Measurements from ENCODE around the gene WNT5B.

DNA sequence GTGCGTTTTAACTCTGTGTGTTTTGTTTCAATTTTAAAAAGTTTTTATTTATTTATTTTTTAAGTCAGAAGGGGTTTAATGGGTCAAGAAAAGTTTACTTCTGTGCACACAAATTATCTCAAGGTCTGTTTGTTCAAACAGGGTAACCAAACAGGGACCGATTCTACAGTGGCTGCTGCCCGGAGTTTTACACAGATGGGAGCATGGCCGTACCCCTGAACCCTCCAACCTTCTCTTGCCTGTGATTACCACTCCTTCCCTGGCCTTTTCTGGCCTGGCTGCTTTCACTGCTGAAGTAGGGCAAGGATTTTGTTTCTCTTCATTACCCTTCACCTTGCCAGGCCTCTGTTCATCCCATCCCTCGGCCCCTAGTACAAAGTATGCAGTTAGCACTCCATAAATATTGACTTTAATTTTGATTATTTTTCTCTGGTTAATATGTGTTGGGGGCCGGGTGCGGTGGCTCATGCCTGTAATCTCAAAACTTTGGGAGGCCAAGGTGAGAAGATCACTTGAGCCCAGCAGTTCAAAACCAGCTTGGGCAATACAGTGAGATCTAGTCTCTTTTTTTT, 18.9 kb upstream of the WNT5B start:
- TF ChIP-seq, protein P1, sequence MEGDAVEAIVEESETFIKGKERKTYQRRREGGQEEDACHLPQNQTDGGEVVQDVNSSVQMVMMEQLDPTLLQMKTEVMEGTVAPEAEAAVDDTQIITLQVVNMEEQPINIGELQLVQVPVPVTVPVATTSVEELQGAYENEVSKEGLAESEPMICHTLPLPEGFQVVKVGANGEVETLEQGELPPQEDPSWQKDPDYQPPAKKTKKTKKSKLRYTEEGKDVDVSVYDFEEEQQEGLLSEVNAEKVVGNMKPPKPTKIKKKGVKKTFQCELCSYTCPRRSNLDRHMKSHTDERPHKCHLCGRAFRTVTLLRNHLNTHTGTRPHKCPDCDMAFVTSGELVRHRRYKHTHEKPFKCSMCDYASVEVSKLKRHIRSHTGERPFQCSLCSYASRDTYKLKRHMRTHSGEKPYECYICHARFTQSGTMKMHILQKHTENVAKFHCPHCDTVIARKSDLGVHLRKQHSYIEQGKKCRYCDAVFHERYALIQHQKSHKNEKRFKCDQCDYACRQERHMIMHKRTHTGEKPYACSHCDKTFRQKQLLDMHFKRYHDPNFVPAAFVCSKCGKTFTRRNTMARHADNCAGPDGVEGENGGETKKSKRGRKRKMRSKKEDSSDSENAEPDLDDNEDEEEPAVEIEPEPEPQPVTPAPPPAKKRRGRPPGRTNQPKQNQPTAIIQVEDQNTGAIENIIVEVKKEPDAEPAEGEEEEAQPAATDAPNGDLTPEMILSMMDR (IDR thresholded peaks at IDR 0.05 in 8 of 11, conservative IDR thresholded peaks at IDR 0.05 in 3 of 11) = no peak
- no peak for TF ChIP-seq POLR2A (IDR thresholded peaks at IDR 0.05)
- no peak for TF ChIP-seq POLR2AphosphoS5 (IDR thresholded peaks at IDR 0.05)
